GM12874 (cell line): Measurements from ENCODE around the gene ZBED1.

Experiments
- CTCF ChIP-seq: IDR thresholded peaks from 2 replicates; pipeline ENCODE4 v1.5.1; 2011; ENCODE audit warnings: low read depth, mild to moderate bottlenecking, control low read depth, low read length, moderate library complexity; ENCODE audit not compliant: insufficient read depth

ZBED1 gene

GRCh38 chrX:2450681-2451080 lies 50.1 kb downstream of the ZBED1 start:
- no peak for TF ChIP-seq CTCF

- no peak for TF ChIP-seq CTCF
These were observed 51.5 kb downstream of the ZBED1 start for GRCh38 chrX:2449135-2449886.

GRCh38 chrX:2447484-2447883 lies 53.3 kb downstream of the ZBED1 start:
- no peak for TF ChIP-seq CTCF

- TF ChIP-seq CTCF: no peak
These were observed 54.0 kb downstream of the ZBED1 start for GRCh38 chrX:2446815-2447214.

GRCh38 chrX:2445662-2446623 lies 54.8 kb downstream of the ZBED1 start:
- TF ChIP-seq CTCF: no peak

GRCh38 chrX:2442694-2443093 lies 58.1 kb downstream of the ZBED1 start:
- TF ChIP-seq CTCF: no peak

GRCh38 chrX:2441466-2441865 lies 59.3 kb downstream of the ZBED1 start:
- no peak for TF ChIP-seq CTCF
